HG03378 (cell line): ENCODE results near the gene PAX7.

Experiments used
- ATAC-seq: cut with Tn5 transposase; IDR thresholded peaks from one replicate; pipeline ENCODE4 v1.9.1; 2021; ENCODE audit warnings: mild to moderate bottlenecking, moderate library complexity; ENCODE audit not compliant: unreplicated experiment

The PAX7 gene

DNA sequence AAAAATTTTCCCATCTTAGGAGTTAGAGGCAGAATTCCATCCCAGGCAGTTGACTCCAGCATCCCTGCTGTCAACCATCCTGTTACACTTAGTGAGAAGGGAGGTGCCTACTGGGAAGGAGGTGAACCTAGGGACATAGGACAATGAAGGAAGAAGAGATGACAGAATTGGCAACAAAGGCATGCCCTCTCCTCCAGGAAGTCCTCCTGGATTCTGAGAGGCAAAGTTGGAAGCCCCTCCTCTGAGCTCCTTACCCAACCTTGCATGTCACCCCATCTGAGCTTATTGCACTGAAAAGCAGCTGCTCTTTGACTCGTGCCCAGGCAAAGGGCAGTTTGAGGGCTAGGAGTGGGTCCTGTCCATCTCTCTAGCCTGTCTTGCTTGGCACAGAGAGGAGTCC lies 66.9 kb downstream of the PAX7 start:
- ATAC-seq: no peak

DNA sequence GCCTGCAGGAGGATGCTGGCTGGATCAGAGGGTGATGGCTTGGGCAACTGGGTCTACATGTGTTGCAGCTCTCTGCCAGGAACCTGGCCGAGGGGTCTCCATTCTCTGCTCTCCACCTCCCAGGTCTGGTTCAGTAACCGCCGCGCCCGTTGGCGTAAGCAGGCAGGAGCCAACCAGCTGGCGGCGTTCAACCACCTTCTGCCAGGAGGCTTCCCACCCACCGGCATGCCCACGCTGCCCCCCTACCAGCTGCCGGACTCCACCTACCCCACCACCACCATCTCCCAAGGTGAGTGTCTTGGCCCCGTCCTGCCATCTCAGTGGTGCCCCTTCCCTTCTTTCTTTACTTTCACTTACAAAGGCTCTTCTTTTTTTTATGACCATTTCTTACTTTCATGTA lies 69.9 kb downstream of the PAX7 start:
- ATAC-seq: no peak

DNA sequence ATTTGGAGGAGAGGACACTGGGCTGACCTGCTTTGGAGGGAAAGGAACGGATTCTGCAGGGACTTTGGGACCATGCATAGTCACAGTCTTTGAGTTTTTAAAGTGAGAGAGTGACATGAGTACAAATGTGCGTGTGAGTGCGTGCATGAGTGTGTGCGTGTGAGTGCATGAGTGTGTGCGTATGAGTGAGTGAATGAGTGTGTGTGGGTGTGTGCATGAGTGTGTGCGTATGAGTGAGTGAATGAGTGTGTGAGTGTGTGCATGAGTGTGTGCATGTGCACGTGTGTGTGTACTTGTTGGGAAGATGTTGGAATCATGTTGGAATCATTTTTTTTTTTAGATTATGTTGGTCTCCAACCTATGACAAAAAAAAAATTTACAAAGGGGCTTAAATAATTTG lies 70.5 kb downstream of the PAX7 start:
- ATAC-seq: no peak

DNA sequence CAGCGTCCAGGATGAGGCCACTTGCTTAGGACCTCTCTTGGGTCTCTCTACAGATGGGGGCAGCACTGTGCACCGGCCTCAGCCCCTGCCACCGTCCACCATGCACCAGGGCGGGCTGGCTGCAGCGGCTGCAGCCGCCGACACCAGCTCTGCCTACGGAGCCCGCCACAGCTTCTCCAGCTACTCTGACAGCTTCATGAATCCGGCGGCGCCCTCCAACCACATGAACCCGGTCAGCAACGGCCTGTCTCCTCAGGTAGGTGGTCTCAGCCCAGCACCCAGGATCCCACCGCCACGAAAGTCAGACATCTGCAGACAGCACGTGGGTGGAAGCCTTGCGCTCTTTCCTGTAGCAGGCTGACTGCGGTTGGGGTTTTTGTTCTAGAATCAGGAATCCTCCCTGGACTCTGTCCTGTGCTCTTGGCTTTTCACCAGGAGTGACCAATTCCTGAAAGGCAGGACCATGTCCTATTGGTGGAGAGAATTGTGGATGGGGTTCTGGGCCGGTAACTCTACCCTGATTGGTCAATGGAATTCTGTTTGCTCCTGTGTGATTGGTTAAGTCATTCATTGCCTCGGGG lies 72.5 kb downstream of the PAX7 start:
- ATAC-seq: no peak

DNA sequence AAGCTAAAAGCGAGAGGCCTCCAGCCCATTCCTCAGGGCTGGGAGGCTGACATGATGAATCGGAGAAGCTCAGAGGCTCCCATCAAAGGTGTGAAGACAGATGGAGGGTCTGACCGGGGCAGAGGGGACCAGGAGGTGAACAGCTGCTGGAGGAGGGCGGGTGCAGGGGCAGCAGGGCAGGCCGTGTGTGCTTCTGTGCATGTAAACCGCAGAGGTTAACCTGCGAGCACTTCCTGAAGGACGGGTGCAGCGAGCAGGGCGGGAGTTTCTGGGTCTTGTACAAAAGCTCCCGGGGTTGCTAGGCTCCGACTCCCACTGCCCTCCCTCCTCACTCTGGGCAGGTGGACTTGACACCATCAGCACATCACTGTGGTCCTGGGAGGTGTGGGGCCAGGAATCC lies 75.2 kb downstream of the PAX7 start:
- no peak for ATAC-seq

DNA sequence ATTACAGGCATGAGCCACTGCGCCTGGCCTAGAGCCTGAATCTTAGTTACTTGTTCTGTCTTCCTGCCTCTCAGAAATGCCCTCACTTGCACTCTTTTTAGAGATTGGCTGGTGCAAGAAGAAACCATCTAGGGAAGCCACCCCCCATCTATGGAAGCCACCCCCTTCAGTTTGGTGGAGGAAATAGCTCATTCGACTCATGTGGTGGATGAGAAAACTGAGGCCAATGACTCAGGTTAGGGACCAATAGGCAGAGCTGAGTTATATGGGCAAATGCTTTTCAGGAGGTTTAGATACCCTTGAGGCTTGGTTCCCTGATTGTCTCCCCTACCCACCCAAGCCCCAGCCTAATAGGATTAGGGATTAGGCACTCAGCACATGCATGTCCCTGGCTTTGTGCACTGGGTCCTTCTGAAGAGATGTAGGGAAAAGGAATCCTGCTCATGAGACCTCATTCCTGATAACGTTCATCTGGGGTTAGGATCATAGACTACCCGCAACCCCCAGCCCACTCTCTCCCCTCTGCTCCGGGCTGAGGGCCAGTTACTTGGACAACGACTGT lies 77.1 kb downstream of the PAX7 start:
- no peak for ATAC-seq

DNA sequence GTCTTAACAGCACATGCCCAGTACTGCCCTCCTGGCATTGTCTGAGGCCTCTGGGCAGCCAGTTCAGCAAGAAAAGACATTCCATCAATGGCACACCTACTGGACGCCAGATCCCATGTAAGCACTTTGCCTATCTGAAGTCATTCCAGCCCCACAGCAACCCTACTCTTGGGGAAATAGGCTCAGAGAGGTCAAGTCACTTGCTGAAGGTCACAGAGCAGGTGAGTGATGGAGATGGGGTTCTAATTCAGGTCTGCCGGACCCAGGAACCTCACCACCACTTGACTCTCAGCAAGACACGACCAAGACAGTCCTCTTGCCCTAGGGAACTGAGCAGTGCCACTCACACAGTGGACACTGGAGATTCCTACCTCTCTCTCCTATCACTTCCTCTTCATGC lies 79.4 kb downstream of the PAX7 start:
- ATAC-seq: no peak

DNA sequence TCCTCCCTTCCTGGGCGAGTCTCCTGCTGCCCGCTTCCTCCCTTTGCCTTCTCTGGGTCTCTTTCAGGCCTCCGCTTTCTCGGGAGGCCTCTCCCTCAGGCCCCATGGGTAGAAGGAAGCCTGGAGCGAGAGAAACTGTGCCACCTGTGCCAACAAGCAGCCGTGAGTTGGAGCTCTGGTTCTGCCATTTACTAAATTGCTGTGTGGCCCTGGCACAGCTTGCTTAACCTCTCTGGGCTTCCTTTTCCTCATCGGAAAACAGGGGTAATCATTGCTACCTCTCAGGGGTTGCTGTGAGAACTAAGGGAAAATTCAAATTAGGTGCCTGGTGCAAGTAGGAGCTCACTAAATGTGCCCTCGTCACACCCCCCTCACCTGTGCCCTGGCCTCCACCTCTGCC lies 80.4 kb downstream of the PAX7 start:
- ATAC-seq: no peak

DNA sequence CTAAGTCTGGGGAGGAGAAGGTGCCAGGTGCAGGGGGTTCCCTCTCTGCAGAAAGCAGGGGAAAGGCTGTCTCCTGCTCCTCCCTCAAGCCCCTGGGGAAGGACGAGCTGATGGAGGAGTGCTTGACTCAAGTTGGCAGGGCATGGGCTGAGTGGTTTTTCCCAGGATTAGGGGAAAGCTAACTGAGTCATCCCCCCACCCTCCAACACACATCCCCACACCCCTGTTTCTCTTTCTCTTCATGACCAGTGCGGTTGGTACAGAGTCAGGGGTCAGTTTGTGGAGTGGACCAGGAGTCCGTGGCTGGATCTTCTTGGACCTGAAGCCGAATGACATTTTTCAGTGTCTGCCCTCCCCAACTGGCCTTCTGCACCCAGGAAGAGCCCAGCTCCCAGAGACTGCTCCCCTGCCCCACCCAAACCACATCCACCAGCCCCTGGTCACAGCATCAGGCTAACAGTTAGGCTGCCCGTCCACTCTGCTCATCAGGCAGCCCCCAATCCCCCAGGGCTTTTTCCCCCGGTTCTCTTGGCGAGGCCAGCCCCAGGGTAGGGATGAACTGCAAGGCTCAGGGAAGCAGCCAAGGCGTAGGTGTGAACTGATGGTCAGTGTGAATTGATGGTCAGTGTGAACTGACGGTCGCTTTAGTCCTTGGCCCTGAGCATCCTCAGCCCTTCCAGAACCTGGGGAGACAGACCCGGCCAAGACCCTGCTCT lies 81.0 kb downstream of the PAX7 start:
- no peak for ATAC-seq

DNA sequence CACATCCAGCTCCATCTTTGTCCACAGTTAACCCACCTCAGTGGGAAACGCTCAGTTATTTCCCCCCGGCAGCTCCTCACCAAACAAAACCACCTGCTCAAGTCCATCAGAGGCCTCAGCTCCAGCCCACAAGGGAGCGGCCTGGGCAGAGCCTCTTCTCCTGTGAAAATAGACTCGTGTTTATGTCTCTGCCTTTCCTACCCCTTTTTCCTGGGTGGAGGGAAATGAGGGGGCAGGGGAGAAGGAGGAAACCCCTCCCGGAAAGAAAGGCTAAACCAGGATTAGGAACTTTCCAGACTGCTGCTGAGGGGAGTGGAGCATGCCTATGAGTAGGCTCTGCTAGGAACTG lies 81.6 kb downstream of the PAX7 start:
- ATAC-seq: no peak

DNA sequence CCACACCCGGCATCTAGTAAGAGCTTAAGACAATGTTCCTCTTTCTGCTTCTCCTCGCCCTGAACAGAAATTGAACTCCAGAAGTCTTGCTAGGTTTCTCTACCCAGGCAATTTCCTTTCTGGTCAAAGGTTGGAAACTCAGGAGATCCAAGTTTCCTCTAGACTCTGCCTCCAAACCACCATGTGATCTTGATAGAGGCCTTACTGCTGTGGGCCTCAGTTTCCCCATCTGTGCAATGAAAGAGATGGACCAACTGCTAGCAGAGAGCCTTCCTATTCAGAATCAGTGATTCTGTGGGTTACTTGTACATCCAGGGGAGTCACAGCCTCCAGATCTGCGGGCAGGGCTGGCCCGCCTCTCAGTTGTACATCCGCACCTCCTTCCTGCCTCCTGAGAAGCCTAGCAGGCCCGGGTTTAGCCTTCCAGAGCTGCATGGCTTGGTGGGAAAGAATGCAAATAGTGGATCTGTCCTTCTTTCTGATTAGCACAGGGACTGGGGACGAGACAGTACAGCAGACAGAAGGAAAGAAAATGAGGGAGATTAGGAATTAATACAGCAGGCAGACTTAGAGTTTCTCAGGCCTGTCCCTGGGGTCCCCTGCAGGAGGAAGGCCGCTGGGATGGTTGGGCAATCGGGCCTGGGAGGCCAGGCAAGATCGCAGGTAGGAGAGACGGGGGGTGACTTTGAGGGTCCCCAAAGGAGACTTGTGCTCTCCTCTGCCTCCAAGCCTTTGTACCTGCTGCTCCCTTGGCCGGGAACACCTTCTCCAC lies 83.9 kb downstream of the PAX7 start:
- ATAC-seq: no peak

DNA sequence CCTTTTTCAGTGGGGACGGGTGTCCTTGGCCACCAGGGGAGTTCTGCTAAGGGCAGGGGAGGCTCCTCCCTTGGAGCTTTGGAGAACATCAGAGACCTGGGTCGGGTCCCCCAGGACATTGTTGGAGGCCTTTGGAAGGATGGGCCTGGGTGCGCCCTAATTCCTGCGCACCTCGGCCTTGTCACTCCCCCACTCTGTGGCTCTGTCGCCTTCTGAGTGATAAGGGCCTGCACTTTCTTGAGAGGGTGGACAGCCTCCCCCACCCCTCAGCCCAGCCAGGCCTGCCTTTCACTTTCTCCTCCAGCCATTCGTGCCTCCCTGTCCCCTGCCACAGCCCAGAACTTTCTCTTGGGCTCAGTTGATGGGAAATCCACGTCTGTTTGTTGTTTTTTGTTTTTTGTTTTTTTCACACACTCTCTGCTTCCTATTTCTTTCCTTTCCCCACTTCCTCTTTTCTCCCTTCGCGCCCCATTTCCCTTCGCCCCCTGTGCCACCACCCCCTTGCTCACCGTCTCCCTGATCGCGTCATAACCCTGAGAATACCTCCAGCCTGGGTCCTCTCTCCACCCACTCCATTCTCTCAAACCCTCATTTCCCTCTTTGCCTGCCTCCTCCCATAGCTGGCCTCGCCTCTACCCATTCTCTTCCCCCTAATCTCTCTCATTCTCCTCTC lies 85.6 kb downstream of the PAX7 start:
- ATAC-seq: no peak

DNA sequence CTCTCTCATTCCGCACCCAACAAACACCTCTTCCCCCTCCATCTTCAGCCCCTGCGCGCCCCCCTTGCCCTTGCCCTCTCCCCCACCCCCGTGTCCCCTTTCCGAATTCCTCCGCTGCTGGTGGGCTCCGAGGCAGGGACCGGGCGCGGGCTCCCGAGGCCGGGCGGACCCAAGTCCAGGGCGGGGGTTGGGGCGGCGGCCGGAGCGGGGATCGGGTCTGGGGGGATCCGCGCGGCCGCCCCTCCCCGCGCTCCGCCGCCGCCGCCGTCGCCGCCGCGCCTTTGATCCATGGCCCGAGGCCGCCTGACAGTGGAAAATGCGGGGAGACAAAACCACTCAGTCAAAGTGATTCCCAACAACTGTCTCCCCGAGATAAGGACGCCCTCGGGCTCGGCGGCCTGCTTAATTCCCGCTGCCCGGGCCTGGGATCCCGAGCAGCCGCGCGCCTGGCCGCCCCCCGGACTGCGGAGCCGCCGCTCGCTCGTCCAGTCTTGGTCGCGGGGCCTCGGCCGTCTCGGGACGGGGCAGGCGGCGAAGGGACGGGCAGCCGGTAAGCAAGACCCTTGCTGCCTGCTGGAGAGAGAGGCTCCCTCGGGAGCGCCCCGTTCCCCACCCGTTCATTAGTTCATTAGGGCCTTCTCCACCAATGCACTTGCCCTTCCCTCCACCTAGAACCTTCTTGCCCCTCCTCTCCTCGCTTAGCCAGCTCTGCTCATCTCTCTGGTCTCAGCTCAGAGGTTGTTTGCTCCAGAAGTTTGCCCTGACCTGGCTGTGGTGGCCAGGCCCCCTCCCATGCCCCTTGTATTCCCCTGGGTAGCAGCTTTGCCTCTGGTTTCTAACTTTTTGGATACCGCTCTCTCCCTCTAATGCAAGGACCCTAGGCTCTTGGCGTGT lies 86.4 kb downstream of the PAX7 start:
- no peak for ATAC-seq

DNA sequence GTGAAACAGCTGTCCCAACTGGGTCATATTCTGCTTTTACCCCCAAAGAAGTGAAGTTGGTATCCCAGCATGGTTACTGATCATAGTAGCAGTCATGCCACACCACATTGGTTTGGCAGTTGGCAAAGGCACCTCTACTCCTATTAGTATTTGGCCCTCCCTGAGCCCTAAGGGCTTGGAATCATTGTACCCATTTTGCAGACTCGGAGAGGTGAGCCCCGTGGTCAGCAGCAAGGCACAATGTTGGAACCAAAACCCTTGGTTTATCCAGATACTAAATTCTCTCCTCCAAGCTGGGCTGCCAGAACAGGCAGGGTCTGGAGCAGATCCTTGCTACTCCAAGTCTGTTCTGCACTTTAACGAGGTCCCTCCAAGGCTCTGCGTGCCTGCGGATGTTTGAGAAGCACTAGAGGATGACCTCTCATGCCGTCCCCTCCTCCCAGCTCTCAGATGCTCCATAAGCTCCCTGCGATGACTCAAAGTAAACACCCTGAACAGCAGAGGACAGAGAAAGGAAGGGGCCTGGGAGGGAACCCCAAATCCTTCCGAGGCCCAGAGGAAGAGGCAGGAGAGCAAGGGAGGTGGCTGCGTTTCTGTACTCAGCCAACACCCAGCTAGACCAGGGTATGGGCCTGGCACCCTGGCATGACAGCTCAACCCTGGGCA lies 89.3 kb downstream of the PAX7 start:
- no peak for ATAC-seq

DNA sequence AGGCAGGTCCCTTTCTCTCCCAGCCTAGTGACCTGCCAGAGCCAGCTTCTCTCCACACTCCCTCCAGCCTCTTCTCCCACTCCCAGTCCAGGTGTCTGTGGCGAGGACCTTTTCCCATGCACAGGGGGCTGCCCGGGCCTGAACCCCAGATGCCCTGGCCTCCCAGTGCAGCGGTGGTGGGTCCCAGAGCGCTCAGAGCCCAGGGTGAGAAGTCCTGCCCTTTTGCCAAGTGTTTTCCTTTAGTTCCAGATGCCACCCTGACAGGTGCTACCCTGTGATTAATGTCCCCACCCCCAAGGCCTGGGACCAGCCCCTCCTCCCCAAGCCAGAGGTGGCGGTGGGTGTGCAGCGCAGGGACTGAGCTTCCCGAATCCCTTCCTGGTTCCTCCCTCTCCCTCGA lies 90.4 kb downstream of the PAX7 start:
- no peak for ATAC-seq

DNA sequence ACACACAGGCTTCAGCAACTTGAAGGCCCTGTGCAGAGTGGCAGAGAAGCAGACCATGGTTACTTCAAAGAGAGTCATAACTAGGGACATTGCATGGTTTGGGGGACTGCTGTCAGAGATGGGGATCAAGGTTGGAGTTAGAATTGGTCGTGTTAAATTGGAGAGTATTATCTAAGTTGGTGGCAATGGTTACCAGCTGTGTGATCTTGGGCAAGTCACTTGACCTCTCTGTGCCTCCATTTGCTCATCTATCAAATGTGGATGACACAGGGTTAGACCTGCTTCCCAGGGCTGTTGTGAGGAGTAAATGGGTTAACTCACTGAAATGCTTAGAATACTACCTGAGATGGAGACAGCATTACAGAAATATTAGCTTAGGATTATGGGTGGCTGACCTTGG lies 91.1 kb downstream of the PAX7 start:
- ATAC-seq: no peak

DNA sequence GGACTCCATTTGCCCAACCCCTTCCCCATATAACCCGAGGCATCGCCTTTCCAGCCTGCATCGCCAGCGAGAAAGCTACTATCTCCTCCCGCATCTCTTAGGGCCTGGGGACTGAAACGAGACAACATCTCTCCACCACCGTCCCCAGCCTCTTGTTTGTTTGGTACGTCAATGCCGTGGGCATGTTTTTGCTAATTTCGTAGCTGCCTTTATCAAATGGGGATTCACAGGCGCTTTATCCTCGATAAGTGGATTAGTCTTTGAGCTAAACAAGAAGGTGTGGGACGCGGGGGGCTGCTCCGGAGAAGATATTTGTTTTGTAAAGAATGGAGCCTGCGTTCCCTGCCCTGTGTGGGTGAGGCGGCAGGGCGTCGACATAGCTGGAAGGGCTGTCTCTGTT lies 91.6 kb downstream of the PAX7 start:
- no peak for ATAC-seq

DNA sequence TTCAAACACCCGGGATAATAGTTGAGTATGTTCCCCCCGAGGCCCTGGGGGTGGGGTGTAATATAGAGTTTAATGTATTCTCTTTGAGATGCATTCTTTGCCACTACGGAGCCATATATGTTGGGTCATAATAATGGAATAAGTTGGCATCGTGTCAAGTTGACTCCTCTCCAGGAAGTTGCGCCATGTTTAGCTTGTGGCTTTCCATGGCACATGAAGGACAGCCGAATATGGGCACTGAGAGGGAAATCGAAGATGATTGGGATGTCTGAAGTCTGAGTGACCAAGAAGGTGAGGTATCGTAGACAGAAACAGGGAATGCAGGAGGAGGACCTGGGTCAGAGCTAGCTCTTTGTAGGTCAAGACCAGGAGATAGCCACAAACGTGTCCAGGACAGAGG lies 92.6 kb downstream of the PAX7 start:
- ATAC-seq: no peak

DNA sequence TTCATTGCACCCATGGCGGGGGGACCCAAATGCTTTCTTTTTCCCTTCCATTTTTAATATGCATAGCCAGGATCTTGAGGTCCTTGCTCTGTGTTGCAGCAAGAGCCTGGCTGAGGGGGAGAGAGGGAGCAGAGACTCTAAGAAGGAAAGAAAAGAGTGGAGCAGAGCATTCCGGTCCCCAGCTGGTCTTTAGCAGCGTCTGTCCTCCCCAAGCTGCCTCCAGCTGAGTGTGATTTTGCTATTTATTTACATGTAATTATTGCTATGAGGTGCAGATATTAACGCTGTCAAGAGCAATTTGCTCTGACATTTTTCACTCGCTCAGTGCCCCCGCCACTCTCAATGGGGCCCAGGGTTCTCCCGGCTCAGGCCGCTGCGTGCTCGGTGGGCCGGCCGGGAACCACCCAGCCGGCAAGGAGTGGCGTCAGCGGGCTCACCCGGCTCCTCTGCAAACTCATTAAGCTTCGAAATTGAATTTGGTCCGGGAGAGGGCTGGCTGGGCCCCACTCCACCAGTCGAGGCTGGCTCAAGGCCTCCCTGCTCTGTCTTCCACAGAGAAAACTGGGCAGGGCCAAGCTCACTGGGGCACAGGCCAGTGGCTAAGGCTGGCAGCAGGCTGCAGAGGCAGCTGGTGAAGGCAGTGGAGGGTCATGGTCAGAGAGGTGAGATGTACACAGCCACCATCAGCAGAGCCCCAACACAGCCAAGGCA lies 93.2 kb downstream of the PAX7 start:
- no peak for ATAC-seq
